NCI-H526 (cell line): Measurements from ENCODE around the gene CACNA1D.

Experiments used
- DNase-seq, 2 experiments: peaks; one replicate each; lab custom pipeline; 2025; lab: John Stamatoyannopoulos, UW

Gene CACNA1D

GRCh38 chr3:53495520-53496391, 1.3 kb downstream of the CACNA1D start:
- peak; percentile 64 to 74 for DNase-seq

GRCh38 chr3:53496392-53496670, 1.9 kb downstream of the CACNA1D start:
- DNase-seq, result no peak

GRCh38 chr3:53496984-53497383, 2.6 kb downstream of the CACNA1D start:
- no peak for DNase-seq

- DNase-seq, result peak in 1 of 2 experiments; percentile 3
Observed at GRCh38 chr3:53498806-53499641, 4.6 kb downstream of the CACNA1D start.

- no peak for DNase-seq
Observed at GRCh38 chr3:53500165-53500777, 5.9 kb downstream of the CACNA1D start.

GRCh38 chr3:53501178-53501577, 6.8 kb downstream of the CACNA1D start:
- DNase-seq, result no peak

- no peak for DNase-seq
Observed at GRCh38 chr3:53502737-53503136, 8.3 kb downstream of the CACNA1D start.

- DNase-seq, result no peak
Observed at GRCh38 chr3:53503195-53503594, 8.8 kb downstream of the CACNA1D start.

GRCh38 chr3:53506110-53506762, 11.8 kb downstream of the CACNA1D start:
- no peak for DNase-seq

GRCh38 chr3:53506763-53507145, 12.3 kb downstream of the CACNA1D start:
- DNase-seq, result no peak

GRCh38 chr3:53509494-53509893, 15.1 kb downstream of the CACNA1D start:
- no peak for DNase-seq

GRCh38 chr3:53510508-53510907, 16.1 kb downstream of the CACNA1D start:
- no peak for DNase-seq

GRCh38 chr3:53511246-53511645, 16.8 kb downstream of the CACNA1D start:
- no peak for DNase-seq

- DNase-seq, result no peak
Observed at GRCh38 chr3:53513556-53514190, 19.3 kb downstream of the CACNA1D start.

- no peak for DNase-seq
Observed at GRCh38 chr3:53516339-53516738, 21.9 kb downstream of the CACNA1D start.

- no peak for DNase-seq
Observed at GRCh38 chr3:53518495-53518981, 24.1 kb downstream of the CACNA1D start.

- DNase-seq, result no peak
Observed at GRCh38 chr3:53519065-53519709, 24.8 kb downstream of the CACNA1D start.

GRCh38 chr3:53523346-53523745, 28.9 kb downstream of the CACNA1D start:
- no peak for DNase-seq

- DNase-seq, result no peak
Observed at GRCh38 chr3:53524566-53524965, 30.2 kb downstream of the CACNA1D start.

GRCh38 chr3:53525765-53526703, 31.6 kb downstream of the CACNA1D start:
- DNase-seq, result no peak
